ENCODE results near the gene ASB1.

ASB1 gene

GRCh38 chr2:238433941-238434845, 7.5 kb downstream of the ASB1 start:
- DNase-seq (ENCODE audit: extremely low read depth, insufficient read length), result no peak
- H3K36me3 ChIP-seq (ENCODE audit: control insufficient read depth, insufficient read depth, low read length), result peaks cover 24% of the 10 kb centered on the region
- no peak overlapping the region for H3K4me3 ChIP-seq (replicated peaks; ENCODE audit: low read depth, low read length)
- no peaks in the 10 kb centered on the region for H3K27me3 ChIP-seq (replicated peaks; ENCODE audit: control insufficient read depth, insufficient read depth, low read length)
- TF ChIP-seq CTCF (IDR thresholded peaks at IDR 0.05; ENCODE audit: insufficient read depth, low read length, poor library complexity, severe bottlenecking), result no peak

GRCh38 chr2:238434846-238435751, 8.4 kb downstream of the ASB1 start:
- no peak for TF ChIP-seq CTCF (IDR thresholded peaks at IDR 0.05; ENCODE audit: insufficient read depth, low read length, poor library complexity, severe bottlenecking)
- Histone ChIP-seq H3K36me3 (ENCODE audit: control insufficient read depth, insufficient read depth, low read length) (peaks cover 27% of the 10 kb centered on the region), H3K27me3 (replicated peaks; ENCODE audit: control insufficient read depth, insufficient read depth, low read length) (no peaks in the 10 kb centered on the region), H3K4me3 (replicated peaks; ENCODE audit: low read depth, low read length) (no peak overlapping the region)
- no peak for DNase-seq (ENCODE audit: extremely low read depth, insufficient read length)

GRCh38 chr2:238435752-238436096, 9.0 kb downstream of the ASB1 start:
- no peak for TF ChIP-seq CTCF (IDR thresholded peaks at IDR 0.05; ENCODE audit: insufficient read depth, low read length, poor library complexity, severe bottlenecking)
- Histone ChIP-seq H3K27me3 (replicated peaks; ENCODE audit: control insufficient read depth, insufficient read depth, low read length) (no peaks in the 10 kb centered on the region), H3K4me3 (replicated peaks; ENCODE audit: low read depth, low read length) (no peak overlapping the region), H3K36me3 (ENCODE audit: control insufficient read depth, insufficient read depth, low read length) (peaks cover 30% of the 10 kb centered on the region)
- no peak for DNase-seq (ENCODE audit: extremely low read depth, insufficient read length)

- no peak for DNase-seq (ENCODE audit: extremely low read depth, insufficient read length)
- Histone ChIP-seq H3K4me3 (replicated peaks; ENCODE audit: low read depth, low read length) (no peak overlapping the region), H3K27me3 (replicated peaks; ENCODE audit: control insufficient read depth, insufficient read depth, low read length) (no peaks in the 10 kb centered on the region), H3K36me3 (ENCODE audit: control insufficient read depth, insufficient read depth, low read length) (peaks cover 24% of the 10 kb centered on the region)
- TF ChIP-seq CTCF (IDR thresholded peaks at IDR 0.05; ENCODE audit: insufficient read depth, low read length, poor library complexity, severe bottlenecking), result no peak
Observed at GRCh38 chr2:238438856-238439849, 12.4 kb downstream of the ASB1 start.

- TF ChIP-seq CTCF (IDR thresholded peaks at IDR 0.05; ENCODE audit: insufficient read depth, low read length, poor library complexity, severe bottlenecking), result no peak
- Histone ChIP-seq H3K36me3 (ENCODE audit: control insufficient read depth, insufficient read depth, low read length) (peaks cover 25% of the 10 kb centered on the region), H3K27me3 (replicated peaks; ENCODE audit: control insufficient read depth, insufficient read depth, low read length) (no peaks in the 10 kb centered on the region), H3K4me3 (replicated peaks; ENCODE audit: low read depth, low read length) (no peak overlapping the region)
- DNase-seq (ENCODE audit: extremely low read depth, insufficient read length), result no peak
Observed at GRCh38 chr2:238439917-238440316, 13.2 kb downstream of the ASB1 start.
